ENCODE data around the gene PHF14.
A peak's percentile ranks its signal among the peaks of the same experiment; 100 is the strongest.

PHF14 gene

GRCh38 chr7:11120675-11121220, 147.1 kb downstream of the PHF14 start:
- no peaks in the 10 kb centered on the region for H3K9me3 ChIP-seq (ENCODE audit: insufficient read depth, low read depth, low read length)
- H3K36me3 ChIP-seq (ENCODE audit: insufficient read depth, low read depth, low read length): peaks cover 12% of the 10 kb centered on the region; the same call in 1 of the 2 replicates
- H3K4me3 ChIP-seq (ENCODE audit: low read length): no peak overlapping the region
- H3K4me1 ChIP-seq (ENCODE audit: insufficient read depth, low read length): no peaks in the 10 kb centered on the region
- no peaks in the 10 kb centered on the region for H3K27me3 ChIP-seq (ENCODE audit: insufficient read depth, low read length)
- no peak overlapping the region for H3K9ac ChIP-seq (ENCODE audit: low read depth, low read length)
- no peak overlapping the region for H3K27ac ChIP-seq (ENCODE audit: low read length)

- no peak overlapping the region for H3K9ac ChIP-seq (ENCODE audit: low read depth, low read length)
- H3K36me3 ChIP-seq (ENCODE audit: insufficient read depth, low read depth, low read length): peaks cover 7% of the 10 kb centered on the region; the same call in 1 of the 2 replicates
- H3K4me1 ChIP-seq (ENCODE audit: insufficient read depth, low read length): peaks cover 11% of the 10 kb centered on the region; the same call in 1 of the 2 replicates
- H3K27me3 ChIP-seq (ENCODE audit: insufficient read depth, low read length): no peaks in the 10 kb centered on the region
- H3K27ac ChIP-seq (ENCODE audit: low read length): no peak overlapping the region
- no peak overlapping the region for H3K4me3 ChIP-seq (ENCODE audit: low read length)
- H3K9me3 ChIP-seq (ENCODE audit: insufficient read depth, low read depth, low read length): no peaks in the 10 kb centered on the region
Measured at GRCh38 chr7:11124856-11125559, 151.3 kb downstream of the PHF14 start.

- Histone ChIP-seq H3K4me3 (ENCODE audit: low read length) (no peak overlapping the region), H3K9ac (ENCODE audit: low read depth, low read length) (no peak overlapping the region), H3K9me3 (ENCODE audit: insufficient read depth, low read depth, low read length) (no peaks in the 10 kb centered on the region), H3K36me3 (ENCODE audit: insufficient read depth, low read depth, low read length) (no peaks in the 10 kb centered on the region), H3K4me1 (ENCODE audit: insufficient read depth, low read length) (peaks cover 11% of the 10 kb centered on the region; the same call in 1 of the 2 replicates), H3K27me3 (ENCODE audit: insufficient read depth, low read length) (no peaks in the 10 kb centered on the region), H3K27ac (ENCODE audit: low read length) (no peak overlapping the region)
Measured at GRCh38 chr7:11127114-11127785, 153.6 kb downstream of the PHF14 start.

- Histone ChIP-seq H3K4me1 (ENCODE audit: insufficient read depth, low read length) (peaks cover 11% of the 10 kb centered on the region; the same call in 1 of the 2 replicates), H3K27ac (ENCODE audit: low read length) (no peak overlapping the region), H3K4me3 (ENCODE audit: low read length) (peak overlapping the region; percentile 23; the same call in 1 of the 2 replicates), H3K9ac (ENCODE audit: low read depth, low read length) (no peak overlapping the region), H3K9me3 (ENCODE audit: insufficient read depth, low read depth, low read length) (no peaks in the 10 kb centered on the region), H3K27me3 (ENCODE audit: insufficient read depth, low read length) (no peaks in the 10 kb centered on the region), H3K36me3 (ENCODE audit: insufficient read depth, low read depth, low read length) (no peaks in the 10 kb centered on the region)
Measured at GRCh38 chr7:11127988-11128387, 154.3 kb downstream of the PHF14 start.

- H3K9me3 ChIP-seq (ENCODE audit: insufficient read depth, low read depth, low read length): no peaks in the 10 kb centered on the region
- peaks cover 11% of the 10 kb centered on the region; the same call in 1 of the 2 replicates for H3K4me1 ChIP-seq (ENCODE audit: insufficient read depth, low read length)
- H3K9ac ChIP-seq (ENCODE audit: low read depth, low read length): peak overlapping the region; percentile 8; the same call in 1 of the 2 replicates
- peak overlapping the region; percentile 23; the same call in 1 of the 2 replicates for H3K4me3 ChIP-seq (ENCODE audit: low read length)
- no peaks in the 10 kb centered on the region for H3K36me3 ChIP-seq (ENCODE audit: insufficient read depth, low read depth, low read length)
- no peak overlapping the region for H3K27ac ChIP-seq (ENCODE audit: low read length)
- H3K27me3 ChIP-seq (ENCODE audit: insufficient read depth, low read length): no peaks in the 10 kb centered on the region
Measured at GRCh38 chr7:11128498-11128897, 154.8 kb downstream of the PHF14 start.

GRCh38 chr7:11130012-11130411, 156.3 kb downstream of the PHF14 start:
- Histone ChIP-seq H3K9me3 (ENCODE audit: insufficient read depth, low read depth, low read length) (no peaks in the 10 kb centered on the region), H3K27me3 (ENCODE audit: insufficient read depth, low read length) (no peaks in the 10 kb centered on the region), H3K27ac (ENCODE audit: low read length) (no peak overlapping the region), H3K9ac (ENCODE audit: low read depth, low read length) (no peak overlapping the region), H3K4me3 (ENCODE audit: low read length) (no peak overlapping the region), H3K36me3 (ENCODE audit: insufficient read depth, low read depth, low read length) (peaks cover 5% of the 10 kb centered on the region; the same call in 1 of the 2 replicates), H3K4me1 (ENCODE audit: insufficient read depth, low read length) (peaks cover 11% of the 10 kb centered on the region; the same call in 1 of the 2 replicates)

- H3K4me1 ChIP-seq (ENCODE audit: insufficient read depth, low read length): peaks cover 11% of the 10 kb centered on the region; the same call in 1 of the 2 replicates
- no peak overlapping the region for H3K4me3 ChIP-seq (ENCODE audit: low read length)
- no peak overlapping the region for H3K27ac ChIP-seq (ENCODE audit: low read length)
- no peaks in the 10 kb centered on the region for H3K9me3 ChIP-seq (ENCODE audit: insufficient read depth, low read depth, low read length)
- no peak overlapping the region for H3K9ac ChIP-seq (ENCODE audit: low read depth, low read length)
- no peaks in the 10 kb centered on the region for H3K27me3 ChIP-seq (ENCODE audit: insufficient read depth, low read length)
- peaks cover 6% of the 10 kb centered on the region; the same call in 1 of the 2 replicates for H3K36me3 ChIP-seq (ENCODE audit: insufficient read depth, low read depth, low read length)
Measured at GRCh38 chr7:11130601-11131000, 156.9 kb downstream of the PHF14 start.

GRCh38 chr7:11133436-11133959, 159.8 kb downstream of the PHF14 start:
- no peaks in the 10 kb centered on the region for H3K9me3 ChIP-seq (ENCODE audit: insufficient read depth, low read depth, low read length)
- H3K36me3 ChIP-seq (ENCODE audit: insufficient read depth, low read depth, low read length): peaks cover 6% of the 10 kb centered on the region; the same call in 1 of the 2 replicates
- H3K9ac ChIP-seq (ENCODE audit: low read depth, low read length): no peak overlapping the region
- H3K27me3 ChIP-seq (ENCODE audit: insufficient read depth, low read length): no peaks in the 10 kb centered on the region
- peaks cover 6% of the 10 kb centered on the region; the same call in 1 of the 2 replicates for H3K4me1 ChIP-seq (ENCODE audit: insufficient read depth, low read length)
- no peak overlapping the region for H3K27ac ChIP-seq (ENCODE audit: low read length)
- no peak overlapping the region for H3K4me3 ChIP-seq (ENCODE audit: low read length)

GRCh38 chr7:11135573-11135972, 161.9 kb downstream of the PHF14 start:
- Histone ChIP-seq H3K9ac (ENCODE audit: low read depth, low read length) (no peak overlapping the region), H3K27ac (ENCODE audit: low read length) (no peak overlapping the region), H3K4me1 (ENCODE audit: insufficient read depth, low read length) (no peaks in the 10 kb centered on the region), H3K27me3 (ENCODE audit: insufficient read depth, low read length) (no peaks in the 10 kb centered on the region), H3K9me3 (ENCODE audit: insufficient read depth, low read depth, low read length) (no peaks in the 10 kb centered on the region), H3K4me3 (ENCODE audit: low read length) (no peak overlapping the region), H3K36me3 (ENCODE audit: insufficient read depth, low read depth, low read length) (peaks cover 6% of the 10 kb centered on the region; the same call in 1 of the 2 replicates)

- Histone ChIP-seq H3K36me3 (ENCODE audit: insufficient read depth, low read depth, low read length) (0 out of 2 replicates have a peak, but pooled peaks cover 7% of the 10 kb centered on the region), H3K4me3 (ENCODE audit: low read length) (no peak overlapping the region), H3K9me3 (ENCODE audit: insufficient read depth, low read depth, low read length) (no peaks in the 10 kb centered on the region), H3K9ac (ENCODE audit: low read depth, low read length) (no peak overlapping the region), H3K27ac (ENCODE audit: low read length) (no peak overlapping the region), H3K27me3 (ENCODE audit: insufficient read depth, low read length) (no peaks in the 10 kb centered on the region), H3K4me1 (ENCODE audit: insufficient read depth, low read length) (no peaks in the 10 kb centered on the region)
Measured at GRCh38 chr7:11141541-11141940, 167.9 kb downstream of the PHF14 start.

GRCh38 chr7:11153694-11154093, 180.0 kb downstream of the PHF14 start:
- Histone ChIP-seq H3K4me1 (ENCODE audit: insufficient read depth, low read length) (no peaks in the 10 kb centered on the region), H3K36me3 (ENCODE audit: insufficient read depth, low read depth, low read length) (no peaks in the 10 kb centered on the region)

More at GRCh38 chr7:11153694-11154093, 180.0 kb downstream of the PHF14 start:
- no peaks in the 10 kb centered on the region for H3K27me3 ChIP-seq (ENCODE audit: insufficient read depth, low read length)
- no peak overlapping the region for H3K9ac ChIP-seq (ENCODE audit: low read depth, low read length)
- no peak overlapping the region for H3K4me3 ChIP-seq (ENCODE audit: low read length)
- no peak overlapping the region for H3K27ac ChIP-seq (ENCODE audit: low read length)
- no peaks in the 10 kb centered on the region for H3K9me3 ChIP-seq (ENCODE audit: insufficient read depth, low read depth, low read length)
